Hepatocyte (in vitro differentiated cells): Measurements from ENCODE around the gene GARIN3. TPM values are rescaled to one million over a fixed set of nuclear protein-coding genes. Genes with fewer than 3 reads are reported as not detected.
A peak's percentile ranks its signal among the peaks of the same experiment; 100 is the strongest.

Experiments
- DNase-seq: peaks from one replicate; pipeline ENCODE4 v3.0.0-alpha.2; 2016; ENCODE audit warnings: low spot score
- H2AFZ ChIP-seq: fragments of 200-600 bp; sonication (generic); 2 replicates; pipeline ENCODE4 v1.6.0; 2016; ENCODE audit warnings: antibody characterized with exemption, mild to moderate bottlenecking
- H3K27ac ChIP-seq: fragments of 200-600 bp; sonication (generic); 2 replicates; pipeline ENCODE4 v1.5.1; 2016; ENCODE audit warnings: mild to moderate bottlenecking
- H3K27me3 ChIP-seq: fragments of 200-600 bp; sonication (generic); 2 replicates; pipeline ENCODE4 v1.6.1; 2016
- H3K36me3 ChIP-seq: fragments of 200-600 bp; sonication (generic); replicated peaks from 2 replicates; pipeline ENCODE4 v1.5.1; 2016; ENCODE audit warnings: low read depth; ENCODE audit not compliant: insufficient read depth
- H3K4me1 ChIP-seq: fragments of 200-600 bp; sonication (generic); 2 replicates; pipeline ENCODE4 v1.5.1; 2016; ENCODE audit warnings: mild to moderate bottlenecking, moderate library complexity; ENCODE audit not compliant: insufficient read depth
- H3K4me2 ChIP-seq: fragments of 200-600 bp; sonication (generic); 2 replicates; pipeline ENCODE4 v1.6.0; 2016
- H3K4me3 ChIP-seq: fragments of 200-600 bp; sonication (generic); 2 replicates; pipeline ENCODE4 v1.5.1; 2016; ENCODE audit warnings: mild to moderate bottlenecking
- H3K79me2 ChIP-seq: fragments of 200-600 bp; sonication (generic); 2 replicates; pipeline ENCODE4 v1.6.0; 2017; ENCODE audit warnings: mild to moderate bottlenecking
- H3K9me2 ChIP-seq: fragments of 200-600 bp; sonication (generic); replicated peaks from 2 replicates; pipeline ENCODE4 v1.6.0; 2017; ENCODE audit warnings: mild to moderate bottlenecking; ENCODE audit not compliant: insufficient read depth
- H3K9me3 ChIP-seq: fragments of 200-600 bp; sonication (generic); 2 replicates; pipeline ENCODE4 v1.5.1; 2016; ENCODE audit warnings: low read depth, mild to moderate bottlenecking
- H4K20me1 ChIP-seq: fragments of 200-600 bp; sonication (generic); 2 replicates; pipeline ENCODE4 v1.6.0; 2016; ENCODE audit warnings: mild to moderate bottlenecking; ENCODE audit not compliant: insufficient read depth, poor library complexity, severe bottlenecking
- CTCF ChIP-seq: fragments of 200-600 bp; sonication (generic); IDR thresholded peaks from 2 replicates; pipeline ENCODE4 v1.5.1; 2016; ENCODE audit warnings: antibody characterized with exemption, mild to moderate bottlenecking; ENCODE audit not compliant: poor library complexity
- EZH2 ChIP-seq: fragments of 200-600 bp; sonication (generic); IDR thresholded peaks from 2 replicates; pipeline ENCODE4 v1.6.1; 2016; ENCODE audit warnings: antibody characterized with exemption, mild to moderate bottlenecking, borderline replicate concordance
- EZH2phosphoT487 ChIP-seq: fragments of 200-600 bp; sonication (generic); IDR thresholded peaks from one replicate; pipeline ENCODE4 v1.6.1; 2018; ENCODE audit warnings: antibody characterized with exemption, mild to moderate bottlenecking, low read depth, moderate library complexity; ENCODE audit not compliant: unreplicated experiment, severe bottlenecking
- WGBS: methylation state at CpG from one replicate; pipeline ENCODE4 v1.1.6; 2016; ENCODE audit warnings: low lambda C conversion rate; ENCODE audit errors: missing lambda C conversion rate; 5-methylcytosine and 5-hydroxymethylcytosine counted together
- polyA plus RNA-seq: library from polyadenylated mRNA; unstranded; fragments of >200 nt; fragmentation: Nextera tagmentation; extraction: Ambion mirVana; gene quantifications from 2 replicates; pipeline ENCODE4 v1.2.1, GENCODE V29; 2016
- total RNA-seq: library from RNA; depleted of rRNA; stranded (reverse); fragments of >200 nt; gene quantifications from 2 replicates; pipeline ENCODE4 v1.2.3, GENCODE V29; 2014

The GARIN3 gene
- total and polyA plus RNA-seq, 2 experiments from 2014 or later: not detected

- no peak for DNase-seq
- H3K27ac ChIP-seq: no peak overlapping the region
- no peaks in the 10 kb centered on the region for H3K4me1 ChIP-seq
- H3K4me2 ChIP-seq: no peak overlapping the region
- no peaks in the 10 kb centered on the region for H3K9me3 ChIP-seq
- no peaks in the 10 kb centered on the region for H3K79me2 ChIP-seq
- H4K20me1 ChIP-seq: no peaks in the 10 kb centered on the region
- WGBS: 79% methylated on average over 6 of the region's 6 CpGs
- no peaks in the 10 kb centered on the region for H3K9me2 ChIP-seq
- no peak for TF ChIP-seq EZH2
- TF ChIP-seq CTCF: no peak
- no peak for TF ChIP-seq EZH2phosphoT487
- no peaks in the 10 kb centered on the region for H3K27me3 ChIP-seq
- no peaks in the 10 kb centered on the region for H3K36me3 ChIP-seq
- H2AFZ ChIP-seq: no peak overlapping the region
- H3K4me3 ChIP-seq: no peak overlapping the region
Observed at GRCh38 chr5:157205708-157206107, 39.6 kb upstream of the GARIN3 start.

- TF ChIP-seq EZH2: no peak
- no peak for TF ChIP-seq CTCF
- no peak for TF ChIP-seq EZH2phosphoT487
- no peak for DNase-seq
- Histone ChIP-seq H3K27ac (no peak overlapping the region), H3K4me3 (no peak overlapping the region), H3K4me1 (no peaks in the 10 kb centered on the region), H3K9me3 (no peaks in the 10 kb centered on the region), H3K36me3 (no peaks in the 10 kb centered on the region), H3K9me2 (no peaks in the 10 kb centered on the region), H3K4me2 (no peak overlapping the region), H3K27me3 (no peaks in the 10 kb centered on the region), H3K79me2 (no peaks in the 10 kb centered on the region), H4K20me1 (no peaks in the 10 kb centered on the region), H2AFZ (no peak overlapping the region)
- 87% methylated on average over 4 of the region's 4 CpGs for WGBS
Observed at GRCh38 chr5:157204765-157205164, 38.7 kb upstream of the GARIN3 start.

- Histone ChIP-seq H3K4me3 (no peak overlapping the region), H4K20me1 (no peaks in the 10 kb centered on the region), H3K27ac (no peak overlapping the region), H3K79me2 (no peaks in the 10 kb centered on the region), H3K4me1 (no peaks in the 10 kb centered on the region), H3K9me2 (no peaks in the 10 kb centered on the region), H3K4me2 (no peak overlapping the region), H3K9me3 (no peaks in the 10 kb centered on the region), H2AFZ (peak overlapping the region; percentile 14), H3K27me3 (peaks cover under 1% of the 10 kb centered on the region), H3K36me3 (no peaks in the 10 kb centered on the region)
- TF ChIP-seq EZH2 (no peak), EZH2phosphoT487 (no peak), CTCF (no peak)
- no peak for DNase-seq
- 57% methylated on average over 4 of the region's 4 CpGs for WGBS
Observed at GRCh38 chr5:157203417-157203816, 37.4 kb upstream of the GARIN3 start.

GRCh38 chr5:157201857-157202256 is 35.8 kb upstream of the GARIN3 start:
- Histone ChIP-seq H3K27ac (no peak overlapping the region), H3K4me3 (no peak overlapping the region), H4K20me1 (no peaks in the 10 kb centered on the region), H3K79me2 (no peaks in the 10 kb centered on the region), H3K9me3 (no peaks in the 10 kb centered on the region), H2AFZ (no peak overlapping the region), H3K4me2 (no peak overlapping the region), H3K36me3 (no peaks in the 10 kb centered on the region), H3K9me2 (no peaks in the 10 kb centered on the region), H3K27me3 (peaks cover 16% of the 10 kb centered on the region), H3K4me1 (no peaks in the 10 kb centered on the region)
- no peak for DNase-seq
- no peak for TF ChIP-seq CTCF
- 87% methylated on average over 4 of the region's 4 CpGs for WGBS
